NCI-H1417 treated with DMSO at 0.1 percent for 48 hours (cell line): Measurements from ENCODE around the gene CALHM1.
A peak's percentile ranks its signal among the peaks of the same experiment; 100 is the strongest.
"Not testable (repeated sequence)": the region's sequence is repeated elsewhere in the genome, so short reads cannot be mapped to it uniquely, and the experiment has no call there.

Experiments used
- DNase-seq: peaks from one replicate; lab custom pipeline; 2025; lab: John Stamatoyannopoulos, UW

CALHM1 gene, protein sequence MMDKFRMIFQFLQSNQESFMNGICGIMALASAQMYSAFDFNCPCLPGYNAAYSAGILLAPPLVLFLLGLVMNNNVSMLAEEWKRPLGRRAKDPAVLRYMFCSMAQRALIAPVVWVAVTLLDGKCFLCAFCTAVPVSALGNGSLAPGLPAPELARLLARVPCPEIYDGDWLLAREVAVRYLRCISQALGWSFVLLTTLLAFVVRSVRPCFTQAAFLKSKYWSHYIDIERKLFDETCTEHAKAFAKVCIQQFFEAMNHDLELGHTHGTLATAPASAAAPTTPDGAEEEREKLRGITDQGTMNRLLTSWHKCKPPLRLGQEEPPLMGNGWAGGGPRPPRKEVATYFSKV

GRCh38 chr10:103458720-103459119 is at the start of gene CALHM1:
CALHM1 (minus strand) TSS chr10:103458900; CDS start chr10:103458751, 149 bp downstream.
- no peak for DNase-seq

DNA sequence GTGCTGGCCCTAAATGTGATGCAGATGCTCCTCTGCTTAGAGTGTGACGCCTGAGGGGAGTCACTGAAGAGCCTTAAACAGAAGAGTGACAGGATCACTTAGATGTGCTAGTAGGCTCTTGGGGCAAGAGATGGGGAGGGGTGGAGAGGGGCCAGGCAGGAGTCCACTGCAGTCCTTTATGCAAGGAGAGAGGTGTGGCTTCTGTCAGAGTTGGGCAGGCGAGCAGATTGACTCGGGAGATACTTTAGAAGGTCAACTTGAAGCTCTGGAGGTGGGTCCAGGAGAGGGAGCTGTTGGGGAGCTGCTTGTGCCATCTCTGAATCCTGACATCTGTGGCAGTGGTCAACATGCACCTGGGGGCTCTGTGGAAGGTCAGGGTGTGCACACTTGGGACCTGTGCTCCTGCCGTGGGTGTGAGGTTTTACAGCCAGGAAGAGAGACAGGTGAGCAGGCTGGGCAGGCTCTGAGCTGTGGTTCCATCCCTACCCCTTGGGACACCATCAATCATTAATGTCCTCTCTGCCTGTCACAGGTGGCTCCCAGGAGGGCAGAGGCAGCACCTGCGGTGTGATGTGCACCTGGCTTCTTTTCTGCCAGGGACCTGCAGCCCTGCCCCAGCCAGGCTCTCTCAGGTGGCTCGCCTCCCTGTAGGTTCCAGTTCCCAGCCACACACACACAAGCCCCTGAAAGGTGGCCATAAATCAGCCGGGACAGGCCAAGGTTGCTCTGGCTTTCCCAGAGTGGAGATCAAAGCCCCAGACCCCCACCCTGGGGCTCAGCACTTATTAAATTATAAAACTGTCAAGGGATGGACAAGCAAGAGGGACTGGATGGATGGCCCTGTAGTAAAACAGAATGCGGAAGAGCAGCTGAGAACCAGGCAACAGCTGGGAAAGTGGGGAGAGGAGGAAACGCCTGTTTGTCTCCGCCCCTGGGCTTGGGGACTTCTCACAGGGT is 48.8 kb upstream of the CALHM1 start:
- DNase-seq = peak; percentile 37

DNA sequence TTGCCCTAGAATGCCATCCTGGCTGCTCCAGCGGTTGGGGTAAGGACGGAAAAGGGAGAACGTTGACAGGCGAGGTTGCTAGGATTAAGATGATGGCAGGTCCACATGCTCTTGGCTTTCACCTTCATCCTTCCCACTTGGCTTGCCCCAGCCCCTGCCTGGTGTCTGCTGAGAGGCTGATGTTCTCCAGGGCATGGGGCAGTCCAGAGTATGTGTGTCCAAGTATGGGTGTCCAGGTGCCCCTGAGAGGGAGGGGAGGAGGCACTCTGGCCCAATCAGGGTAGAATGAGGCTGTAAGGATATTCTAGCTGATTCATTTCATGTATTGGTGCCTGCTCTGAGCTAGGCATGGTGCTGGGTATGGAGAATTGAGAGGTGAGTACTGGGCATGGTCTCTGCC is 47.4 kb upstream of the CALHM1 start:
- DNase-seq = no peak

DNA sequence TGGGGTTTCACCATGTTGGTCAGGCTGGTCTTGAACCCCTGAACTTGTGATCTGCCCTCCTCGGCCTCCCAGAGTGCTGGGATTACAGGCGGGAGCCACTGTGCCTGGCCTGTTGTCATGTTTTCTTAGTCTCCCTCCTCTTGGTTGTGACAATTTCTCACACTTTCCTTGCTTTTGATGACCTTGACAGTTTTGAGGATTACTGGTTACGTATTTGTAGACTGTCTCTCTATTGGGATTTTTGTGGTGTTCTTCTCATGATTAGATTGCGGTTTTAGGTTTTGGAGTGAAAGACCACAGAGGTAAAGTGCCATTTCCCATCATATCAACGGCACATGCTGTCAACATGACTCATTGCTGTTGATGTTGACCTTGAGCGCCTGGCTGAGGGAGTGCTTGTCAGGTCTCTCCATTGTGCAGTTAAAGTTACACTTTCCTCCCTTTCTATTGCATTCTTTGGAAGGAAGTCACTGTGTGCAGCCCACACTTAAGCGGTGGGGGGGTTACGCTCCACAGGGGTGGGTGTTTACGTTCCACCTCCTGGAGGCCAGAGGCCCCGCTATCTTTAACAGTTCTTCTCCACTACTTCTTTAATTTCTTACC is 45.6 kb upstream of the CALHM1 start:
- DNase-seq = no peak

GRCh38 chr10:103503777-103504176 is 45.1 kb upstream of the CALHM1 start:
- not testable (repeated sequence) for DNase-seq

- peak; percentile 15 for DNase-seq
Observed at GRCh38 chr10:103502849-103503660, 44.4 kb upstream of the CALHM1 start.

- DNase-seq = no peak
Observed at GRCh38 chr10:103501186-103501585, 42.5 kb upstream of the CALHM1 start.

- no peak for DNase-seq
Observed at GRCh38 chr10:103500481-103500880, 41.8 kb upstream of the CALHM1 start.

DNA sequence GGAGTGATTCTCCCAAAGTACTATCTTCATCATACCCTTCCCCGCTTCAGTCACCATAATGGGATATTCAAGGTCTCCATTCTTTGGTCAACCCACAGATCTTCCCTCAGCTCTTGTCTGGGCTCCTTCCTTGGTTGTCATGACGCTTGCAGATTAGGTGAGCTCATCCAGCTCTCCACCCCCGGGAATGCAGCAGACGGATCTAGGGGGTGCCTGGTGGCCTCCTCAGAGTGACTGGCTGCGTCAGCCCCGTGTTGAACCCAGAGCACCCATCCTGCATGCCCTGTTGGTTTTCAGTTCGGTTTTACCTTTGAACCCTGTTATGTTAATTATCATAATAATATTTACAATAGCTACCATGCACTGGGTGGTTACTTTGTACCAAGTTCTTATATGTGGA is 41.2 kb upstream of the CALHM1 start:
- no peak for DNase-seq

- no peak for DNase-seq
Observed at GRCh38 chr10:103498936-103499638, 40.4 kb upstream of the CALHM1 start.

- DNase-seq = no peak
Observed at GRCh38 chr10:103497161-103497915, 38.6 kb upstream of the CALHM1 start.

- DNase-seq = no peak
Observed at GRCh38 chr10:103495321-103495720, 36.6 kb upstream of the CALHM1 start.

GRCh38 chr10:103493916-103494877 is 35.5 kb upstream of the CALHM1 start:
- no peak for DNase-seq

DNA sequence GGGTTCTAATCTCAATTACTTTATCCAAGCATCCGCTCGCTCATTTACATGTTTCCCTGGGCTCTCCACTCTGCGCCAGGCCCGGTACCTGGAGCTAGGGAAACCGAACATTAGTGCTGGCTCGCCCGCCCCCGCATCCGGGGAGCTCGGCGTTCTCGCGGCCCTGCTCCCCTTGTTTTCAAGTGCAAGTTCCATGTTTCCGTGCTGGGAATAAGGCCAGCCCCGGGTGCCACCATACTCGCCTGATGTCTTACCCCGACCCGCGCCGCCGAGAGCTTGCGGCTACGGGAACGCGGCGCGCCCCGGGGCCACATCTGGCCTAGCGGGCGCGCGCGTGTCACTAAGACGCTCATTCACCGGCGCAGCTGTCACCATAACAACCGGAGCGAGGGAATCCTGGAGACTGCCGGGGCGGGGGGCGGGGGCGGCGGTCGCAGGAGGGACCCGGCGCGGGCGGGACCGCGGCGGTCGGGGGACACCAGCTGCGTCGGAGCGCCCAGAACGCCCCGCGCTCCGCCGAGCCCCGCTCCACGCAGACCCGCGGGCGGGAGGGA is 34.7 kb upstream of the CALHM1 start, which contains the start of gene NEURL1:
Gene NEURL1, plus strand, starts transcription at position 344 of the 554 bp plus-strand sequence. CDS start 683 bp downstream, outside the sequence.
- DNase-seq = no peak

- DNase-seq = no peak
Observed at GRCh38 chr10:103492655-103493261, 34.1 kb upstream of the CALHM1 start.

DNA sequence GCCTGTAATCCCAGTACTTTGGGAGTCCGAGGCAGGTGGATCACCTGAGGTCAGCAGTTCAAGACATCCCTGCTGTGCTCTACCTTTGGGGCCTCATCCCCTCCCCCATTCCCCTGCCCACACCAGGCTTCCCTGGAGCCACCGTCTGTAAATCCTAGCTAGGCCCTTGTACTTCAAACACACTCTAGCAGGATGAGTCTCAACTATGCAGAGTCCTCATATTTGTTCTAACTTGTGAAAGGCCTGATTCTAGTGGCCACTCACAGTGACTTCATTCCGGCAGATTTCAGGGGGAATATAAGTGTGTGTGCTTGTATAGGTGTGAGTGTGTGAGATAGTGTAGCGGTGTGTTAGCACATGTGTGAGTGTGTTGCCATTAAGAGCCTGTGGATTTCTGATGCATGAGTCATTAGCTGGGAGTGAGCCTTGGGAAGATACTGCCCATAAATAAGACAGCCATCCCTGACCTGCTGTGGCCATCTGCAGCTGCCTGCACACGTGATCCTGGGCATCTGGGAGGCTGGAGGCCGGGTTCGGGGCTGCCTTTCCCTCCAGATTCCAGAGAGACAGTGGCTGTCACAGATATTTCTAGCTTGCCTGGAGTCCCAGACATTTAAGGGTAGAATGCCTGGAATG is 33.1 kb upstream of the CALHM1 start:
- DNase-seq = no peak

DNA sequence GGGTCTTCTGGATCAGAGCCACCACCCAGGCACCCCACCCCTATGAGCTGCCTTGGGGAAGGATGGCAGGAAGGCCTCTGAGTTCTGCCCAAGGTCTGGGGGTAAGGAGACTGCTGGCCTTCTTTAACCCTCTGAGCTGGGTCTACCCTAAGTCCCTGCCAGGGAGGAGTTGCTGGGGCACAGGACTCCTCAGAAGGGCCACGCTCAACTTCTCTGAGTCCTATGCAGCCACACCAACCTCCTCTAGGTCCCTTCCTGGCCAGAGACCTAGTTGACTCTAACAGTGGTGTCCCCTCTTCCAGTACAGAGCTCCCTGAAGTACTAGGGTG is 32.2 kb upstream of the CALHM1 start:
- DNase-seq = no peak

GRCh38 chr10:103487410-103487708 is 28.7 kb upstream of the CALHM1 start:
- DNase-seq = no peak
